ENCODE data around the gene EVL.

DNA sequence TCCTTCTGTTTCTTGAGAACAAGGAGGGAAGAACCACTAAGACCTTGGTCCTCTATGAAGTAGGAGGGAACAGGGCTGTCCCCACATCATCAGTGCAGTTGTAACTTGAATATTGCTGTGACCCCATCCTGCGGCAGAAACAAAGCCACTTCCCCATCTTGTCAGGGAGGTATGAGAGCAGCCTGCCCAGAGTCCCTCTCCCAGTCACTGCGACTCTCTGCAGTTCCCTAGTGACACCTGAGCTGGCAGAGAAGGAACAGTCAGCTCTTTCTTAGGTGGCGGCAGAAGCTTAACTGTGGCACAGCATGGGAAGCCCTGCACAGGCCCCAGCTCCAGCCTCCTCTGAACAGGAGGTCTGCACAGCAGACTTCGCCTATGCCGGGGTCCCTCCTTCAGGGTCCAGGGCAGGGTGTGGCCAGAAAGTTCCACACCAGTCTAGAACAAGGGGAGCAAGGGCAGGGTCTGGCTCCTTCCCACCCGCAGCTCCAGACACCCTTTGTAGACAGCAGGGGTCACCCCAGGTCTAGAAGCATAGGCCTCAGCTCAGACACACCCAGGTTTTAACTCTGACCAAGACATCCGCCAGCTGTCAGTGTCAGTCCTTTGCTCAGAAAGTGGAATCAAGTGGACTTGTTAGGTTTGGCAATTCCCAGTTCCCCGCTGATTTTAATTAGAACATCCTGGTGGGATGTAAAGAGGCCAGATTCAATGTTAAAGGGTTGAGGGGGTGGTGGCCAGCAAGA is 57.4 kb downstream of the EVL start:
- no peak for TF ChIP-seq POLR2A (IDR thresholded peaks at IDR 0.05)
- TF ChIP-seq, protein P1, sequence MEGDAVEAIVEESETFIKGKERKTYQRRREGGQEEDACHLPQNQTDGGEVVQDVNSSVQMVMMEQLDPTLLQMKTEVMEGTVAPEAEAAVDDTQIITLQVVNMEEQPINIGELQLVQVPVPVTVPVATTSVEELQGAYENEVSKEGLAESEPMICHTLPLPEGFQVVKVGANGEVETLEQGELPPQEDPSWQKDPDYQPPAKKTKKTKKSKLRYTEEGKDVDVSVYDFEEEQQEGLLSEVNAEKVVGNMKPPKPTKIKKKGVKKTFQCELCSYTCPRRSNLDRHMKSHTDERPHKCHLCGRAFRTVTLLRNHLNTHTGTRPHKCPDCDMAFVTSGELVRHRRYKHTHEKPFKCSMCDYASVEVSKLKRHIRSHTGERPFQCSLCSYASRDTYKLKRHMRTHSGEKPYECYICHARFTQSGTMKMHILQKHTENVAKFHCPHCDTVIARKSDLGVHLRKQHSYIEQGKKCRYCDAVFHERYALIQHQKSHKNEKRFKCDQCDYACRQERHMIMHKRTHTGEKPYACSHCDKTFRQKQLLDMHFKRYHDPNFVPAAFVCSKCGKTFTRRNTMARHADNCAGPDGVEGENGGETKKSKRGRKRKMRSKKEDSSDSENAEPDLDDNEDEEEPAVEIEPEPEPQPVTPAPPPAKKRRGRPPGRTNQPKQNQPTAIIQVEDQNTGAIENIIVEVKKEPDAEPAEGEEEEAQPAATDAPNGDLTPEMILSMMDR (IDR thresholded peaks at IDR 0.05): no peak
